GM18907 (cell line): Measurements from ENCODE around the gene LGALS1.
"Not testable (repeated sequence)": the region's sequence is repeated elsewhere in the genome, so short reads cannot be mapped to it uniquely, and the experiment has no call there.

Experiments used
- ATAC-seq: cut with Tn5 transposase; IDR thresholded peaks from one replicate; pipeline ENCODE4 v1.9.1; 2021; ENCODE audit warnings: mild to moderate bottlenecking, moderate library complexity; ENCODE audit not compliant: unreplicated experiment

The LGALS1 gene

GRCh38 chr22:37639070-37639760 is 36.2 kb upstream of the LGALS1 start, which contains the start of gene SH3BP1:
Gene SH3BP1, plus strand, starts transcription at chr22:37639669. Its CDS starts 119 bp downstream, at chr22:37639788.
- no peak for ATAC-seq

- no peak for ATAC-seq
These were observed 35.5 kb upstream of the LGALS1 start for GRCh38 chr22:37639771-37640590.

DNA sequence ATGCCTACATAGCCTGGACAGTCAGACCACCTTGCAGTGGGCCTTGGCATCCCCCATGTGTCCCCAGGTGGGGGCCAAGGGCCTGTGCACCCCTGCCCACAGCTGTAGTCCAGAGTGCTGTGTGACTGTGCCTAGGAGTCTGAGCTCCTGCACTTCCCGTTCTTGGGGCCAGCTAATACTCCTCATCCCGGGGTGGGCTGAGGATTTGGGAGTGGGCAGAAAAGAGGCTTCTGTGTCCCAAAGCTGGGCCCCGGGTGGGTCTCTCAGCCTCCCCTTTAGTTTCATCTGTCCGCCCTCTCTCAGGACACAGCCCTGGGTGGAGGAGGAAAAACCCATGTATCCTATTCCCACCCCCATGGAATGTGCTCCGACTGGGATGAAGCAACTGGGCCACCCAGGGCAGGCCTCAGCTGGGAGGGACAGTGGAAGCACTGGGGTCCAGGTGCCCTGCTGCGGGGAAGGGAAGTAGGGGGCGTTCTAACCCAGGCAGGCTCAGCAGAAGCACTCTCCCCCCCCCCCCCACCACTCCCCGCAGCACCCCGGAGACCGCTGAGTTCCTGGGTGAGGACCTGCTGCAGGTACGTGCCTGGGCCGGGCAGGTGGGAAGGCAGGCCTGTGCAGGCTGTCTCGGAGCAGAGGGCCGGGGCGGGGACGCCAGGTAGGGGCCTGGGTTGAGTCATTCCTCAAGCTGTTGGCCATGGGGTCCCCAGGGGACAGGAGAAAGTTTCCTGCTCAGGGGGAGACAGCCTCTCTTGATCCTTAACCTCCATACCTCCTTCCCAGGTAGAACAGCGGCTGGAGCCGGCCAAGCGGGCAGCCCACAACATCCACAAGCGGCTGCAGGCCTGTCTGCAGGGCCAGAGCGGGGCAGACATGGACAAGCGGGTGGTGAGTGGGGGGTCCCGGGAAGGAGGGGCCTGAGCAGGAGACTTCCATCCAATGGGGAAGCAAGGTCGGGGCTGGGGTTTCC is 34.6 kb upstream of the LGALS1 start:
- ATAC-seq, result no peak

- ATAC-seq, result no peak
These were observed 33.9 kb upstream of the LGALS1 start for GRCh38 chr22:37641561-37641949.

- peak; percentile 53 for ATAC-seq
These were observed 32.1 kb upstream of the LGALS1 start for GRCh38 chr22:37643225-37643847.

DNA sequence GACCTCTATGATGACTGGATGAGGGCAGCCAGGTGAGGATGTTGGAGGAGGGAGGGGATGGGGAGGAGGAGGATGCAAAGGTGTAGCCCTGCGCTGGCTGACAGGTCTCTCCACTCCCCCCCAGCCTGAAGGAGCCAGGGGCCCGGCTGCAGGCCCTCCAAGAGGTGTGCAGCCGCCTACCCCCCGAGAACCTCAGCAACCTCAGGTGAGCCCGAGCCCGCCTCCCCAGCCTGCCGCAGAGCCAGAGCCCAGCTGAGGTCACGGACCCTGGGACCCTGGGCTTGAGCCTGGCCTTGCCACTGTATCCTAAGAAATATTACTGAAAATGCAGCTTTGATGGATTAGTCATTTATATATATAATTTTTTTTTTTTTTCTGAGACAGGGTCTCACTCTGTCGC is 28.1 kb upstream of the LGALS1 start:
- ATAC-seq, result no peak

DNA sequence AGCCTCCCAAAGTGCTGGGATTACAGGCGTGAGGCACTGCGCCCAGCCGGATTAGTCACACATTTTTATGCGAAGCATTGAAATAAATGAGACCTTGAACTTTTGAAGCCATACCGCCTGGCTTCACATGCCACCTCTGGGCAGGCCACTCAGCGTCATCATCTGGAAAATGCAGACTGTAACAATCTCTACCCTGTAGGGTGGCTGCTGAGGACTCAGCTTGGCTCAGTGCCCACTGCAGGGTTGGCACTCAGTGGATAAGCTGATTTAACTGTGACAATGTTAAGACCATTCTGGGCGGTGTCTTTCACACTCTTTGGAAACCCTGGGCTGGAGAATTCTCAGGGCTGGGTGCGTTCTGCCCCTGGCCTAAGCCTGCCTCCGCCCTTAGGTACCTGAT is 27.5 kb upstream of the LGALS1 start:
- ATAC-seq, result no peak

DNA sequence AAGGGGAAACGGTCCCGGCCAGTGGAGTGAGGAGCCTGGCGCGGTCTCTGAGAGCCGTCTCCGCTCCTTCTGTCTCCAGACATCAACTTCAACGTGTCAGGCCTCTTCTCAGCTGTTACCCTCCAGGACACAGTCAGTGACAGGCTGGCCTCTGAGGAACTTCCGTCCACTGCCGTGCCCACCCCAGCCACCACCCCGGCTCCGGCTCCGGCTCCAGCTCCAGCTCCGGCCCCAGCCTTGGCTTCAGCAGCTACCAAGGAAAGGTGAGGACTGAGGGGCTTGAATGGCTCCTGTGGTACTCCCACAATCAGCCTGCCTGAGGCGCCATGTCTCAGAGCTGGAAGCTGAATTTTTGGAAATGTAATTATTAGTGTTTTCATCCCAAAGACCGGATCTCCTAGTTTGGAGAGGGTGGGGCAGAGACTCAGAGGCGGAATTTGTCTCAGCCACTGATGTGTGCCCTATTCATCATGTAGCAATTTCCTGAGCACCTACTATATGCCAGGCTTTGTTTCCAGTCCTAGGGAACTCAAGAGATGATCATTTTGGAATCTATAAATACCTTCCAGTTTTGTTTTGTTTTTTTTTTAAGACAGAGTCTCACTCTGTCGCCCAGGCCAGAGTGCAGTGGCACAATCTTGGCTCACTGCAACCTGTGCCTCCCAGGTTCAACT is 24.8 kb upstream of the LGALS1 start:
- no peak for ATAC-seq

DNA sequence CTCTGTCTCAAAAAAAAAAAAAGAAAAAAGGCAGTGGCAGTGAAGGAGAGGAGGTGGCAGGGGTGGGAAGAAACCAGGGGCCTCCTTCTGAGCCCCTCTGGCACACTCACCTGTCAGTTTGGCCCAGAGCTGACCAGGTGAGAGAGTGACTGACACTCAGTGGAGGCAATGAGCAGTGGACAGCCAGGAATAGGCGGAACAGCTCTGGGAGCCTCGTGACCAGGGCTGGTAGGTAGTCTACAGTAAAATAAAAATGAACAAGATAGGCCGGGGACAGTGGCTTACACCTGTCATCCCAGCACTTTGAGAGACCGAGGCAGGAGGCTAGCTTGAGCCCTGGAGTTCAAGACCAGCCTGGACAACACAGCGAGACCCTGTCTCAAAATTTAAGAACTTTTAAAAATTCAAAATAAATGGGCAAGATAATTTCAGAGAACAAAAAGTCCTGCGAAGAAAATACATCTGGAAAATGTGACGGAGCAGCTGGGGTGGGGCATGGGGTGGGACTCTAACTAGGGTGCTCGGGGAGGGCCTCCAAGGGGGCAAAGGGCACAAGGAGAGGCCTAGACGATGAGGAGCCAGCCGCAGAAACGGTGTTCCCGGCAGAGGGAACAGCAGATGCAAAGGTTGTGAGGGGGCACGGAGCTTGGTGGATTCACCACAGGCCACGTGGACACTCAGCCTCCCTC is 20.7 kb upstream of the LGALS1 start:
- ATAC-seq, result no peak

- ATAC-seq, result no peak
These were observed 20.2 kb upstream of the LGALS1 start for GRCh38 chr22:37655252-37655563.

GRCh38 chr22:37656583-37656982 is 18.9 kb upstream of the LGALS1 start:
- not testable (repeated sequence) for ATAC-seq

- ATAC-seq, result no peak
These were observed 17.8 kb upstream of the LGALS1 start for GRCh38 chr22:37657590-37658132.

- peak; percentile 85 for ATAC-seq
These were observed 17.0 kb upstream of the LGALS1 start, which contains the start of gene PDXP for GRCh38 chr22:37658133-37659065. Gene PDXP, plus strand, starts transcription at chr22:37658723. Its CDS starts 60 bp downstream, at chr22:37658783.

DNA sequence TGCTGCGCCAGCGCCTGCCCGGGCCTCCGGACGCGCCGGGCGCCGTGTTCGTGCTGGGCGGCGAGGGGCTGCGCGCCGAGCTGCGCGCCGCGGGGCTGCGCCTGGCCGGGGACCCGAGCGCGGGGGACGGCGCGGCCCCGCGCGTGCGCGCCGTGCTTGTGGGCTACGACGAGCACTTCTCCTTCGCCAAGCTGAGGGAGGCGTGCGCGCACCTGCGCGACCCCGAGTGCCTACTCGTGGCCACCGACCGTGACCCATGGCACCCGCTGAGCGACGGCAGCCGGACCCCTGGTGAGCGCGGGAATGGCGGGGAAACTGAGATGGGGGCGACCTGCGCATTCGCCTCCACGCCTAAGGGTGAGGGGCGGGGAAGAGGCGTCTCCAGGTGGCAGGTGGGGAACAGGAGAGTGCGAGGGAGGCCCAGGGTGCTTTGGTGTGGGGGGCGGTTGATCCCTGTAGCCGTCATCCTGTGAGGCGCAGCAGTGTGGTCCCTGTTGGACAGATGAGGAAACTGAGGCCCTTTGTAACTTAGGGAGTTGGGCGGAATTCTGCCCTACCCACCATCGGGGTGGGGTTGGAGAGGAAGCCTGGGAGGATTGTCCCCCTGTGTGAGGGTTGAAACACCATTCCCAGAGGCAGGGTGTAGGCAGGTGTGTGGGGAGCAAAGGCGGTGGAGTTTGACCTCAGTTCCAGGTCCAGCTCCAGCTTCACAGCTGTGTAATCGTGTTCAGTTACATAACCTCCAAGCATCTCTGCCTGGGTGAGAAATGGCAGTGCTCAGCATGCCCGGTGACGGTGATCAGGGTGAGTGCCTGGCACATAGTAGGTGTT is 16.2 kb upstream of the LGALS1 start:
- ATAC-seq, result peak; percentile 11

- ATAC-seq, result no peak
These were observed 15.3 kb upstream of the LGALS1 start for GRCh38 chr22:37659897-37660708.

DNA sequence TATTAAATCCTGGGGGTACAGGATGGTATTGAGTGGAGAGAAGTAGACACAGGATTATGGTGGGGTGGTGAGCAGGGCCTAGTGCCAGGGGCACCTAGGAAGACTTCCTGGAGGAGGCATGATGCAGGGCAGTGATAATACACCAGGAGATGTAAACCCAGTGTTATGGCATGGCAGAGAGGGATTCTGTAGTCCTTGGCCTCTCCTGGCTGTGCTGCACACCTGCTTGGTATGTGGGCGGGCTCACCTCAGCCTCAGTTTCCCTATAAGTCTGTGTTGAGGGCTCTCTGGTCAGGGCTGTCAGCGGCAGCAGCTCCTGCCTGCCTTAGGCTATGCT is 14.8 kb upstream of the LGALS1 start:
- ATAC-seq, result no peak
